ENCODE data around the gene PRKCH. TPM values are rescaled to one million over a fixed set of nuclear protein-coding genes. Genes with fewer than 3 reads are reported as not detected.

The PRKCH gene
- total RNA-seq, 1 donor from 2014 or later = 8.4 TPM

DNA sequence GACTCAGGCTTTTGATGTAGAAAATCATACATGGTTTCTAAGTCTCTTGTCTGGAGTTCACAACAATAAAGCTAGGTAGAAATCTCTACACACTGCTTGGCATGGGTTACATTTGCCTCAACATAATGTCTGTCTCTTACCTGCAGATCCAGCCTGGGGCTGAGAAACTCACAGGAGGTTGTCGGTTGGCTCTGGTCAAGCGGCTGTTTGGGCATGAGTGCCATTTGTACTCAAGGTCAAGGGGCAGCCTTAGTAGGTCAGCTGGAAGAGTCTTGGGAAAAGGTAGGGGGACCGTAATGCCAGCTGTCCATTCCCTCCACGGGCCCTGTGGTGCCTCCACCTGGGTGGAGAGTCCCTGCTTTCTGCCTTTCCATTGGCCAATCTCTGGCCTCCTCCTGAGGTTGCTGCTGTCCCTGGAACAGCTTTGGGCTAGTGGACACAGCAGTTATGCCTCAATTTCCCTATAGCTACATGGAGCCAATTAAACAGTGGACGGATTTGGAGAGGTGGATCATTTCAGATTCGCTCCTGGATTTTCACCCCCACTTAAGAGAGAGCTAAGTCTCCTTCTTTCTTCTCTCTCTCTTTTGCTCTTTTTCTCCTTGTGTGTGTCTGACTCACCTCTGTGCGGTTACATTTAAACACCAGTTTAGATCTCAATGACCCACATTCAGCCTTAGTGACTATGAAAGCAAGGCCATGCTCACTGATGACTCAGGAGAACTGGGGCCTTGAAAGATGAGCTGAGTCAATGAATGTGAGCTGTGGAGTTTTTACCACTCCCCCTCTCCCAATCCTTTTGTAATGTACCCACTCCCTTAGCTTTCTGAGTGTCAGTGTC is 241.2 kb downstream of the PRKCH start:
- TF ChIP-seq, protein P1, sequence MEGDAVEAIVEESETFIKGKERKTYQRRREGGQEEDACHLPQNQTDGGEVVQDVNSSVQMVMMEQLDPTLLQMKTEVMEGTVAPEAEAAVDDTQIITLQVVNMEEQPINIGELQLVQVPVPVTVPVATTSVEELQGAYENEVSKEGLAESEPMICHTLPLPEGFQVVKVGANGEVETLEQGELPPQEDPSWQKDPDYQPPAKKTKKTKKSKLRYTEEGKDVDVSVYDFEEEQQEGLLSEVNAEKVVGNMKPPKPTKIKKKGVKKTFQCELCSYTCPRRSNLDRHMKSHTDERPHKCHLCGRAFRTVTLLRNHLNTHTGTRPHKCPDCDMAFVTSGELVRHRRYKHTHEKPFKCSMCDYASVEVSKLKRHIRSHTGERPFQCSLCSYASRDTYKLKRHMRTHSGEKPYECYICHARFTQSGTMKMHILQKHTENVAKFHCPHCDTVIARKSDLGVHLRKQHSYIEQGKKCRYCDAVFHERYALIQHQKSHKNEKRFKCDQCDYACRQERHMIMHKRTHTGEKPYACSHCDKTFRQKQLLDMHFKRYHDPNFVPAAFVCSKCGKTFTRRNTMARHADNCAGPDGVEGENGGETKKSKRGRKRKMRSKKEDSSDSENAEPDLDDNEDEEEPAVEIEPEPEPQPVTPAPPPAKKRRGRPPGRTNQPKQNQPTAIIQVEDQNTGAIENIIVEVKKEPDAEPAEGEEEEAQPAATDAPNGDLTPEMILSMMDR (IDR thresholded peaks at IDR 0.05; ENCODE audit: insufficient read depth, low read length, poor library complexity, severe bottlenecking) = no peak
- peak; percentile 100 for DNase-seq (ENCODE audit: low read depth)
- Histone ChIP-seq H3K36me3 (ENCODE audit: control insufficient read depth, insufficient read depth, low read length) (no peaks in the 10 kb centered on the region), H3K4me3 (ENCODE audit: low read depth, low read length) (no peak overlapping the region), H3K27me3 (ENCODE audit: control insufficient read depth, insufficient read depth, low read length) (no peaks in the 10 kb centered on the region)

DNA sequence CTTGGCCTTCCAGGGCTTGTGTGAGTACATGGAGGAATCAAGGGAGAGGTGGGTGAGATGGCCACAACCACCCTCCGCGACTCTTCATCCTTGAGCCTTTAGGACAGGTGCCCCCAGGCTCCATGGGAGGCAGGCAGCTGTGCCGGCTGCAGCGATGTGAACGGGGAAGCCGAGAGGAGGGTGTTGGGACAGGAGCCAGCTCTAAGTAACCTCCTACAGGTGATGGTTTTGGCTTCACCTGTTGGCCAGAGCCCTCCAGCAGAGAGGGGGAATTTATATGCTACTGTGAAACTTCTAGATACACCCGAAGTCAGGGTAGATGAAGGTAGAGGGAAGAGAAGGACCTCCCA is 241.8 kb downstream of the PRKCH start:
- TF ChIP-seq, protein P1 (IDR thresholded peaks at IDR 0.05; ENCODE audit: insufficient read depth, low read length, poor library complexity, severe bottlenecking) = no peak
- Histone ChIP-seq H3K4me3 (ENCODE audit: low read depth, low read length) (no peak overlapping the region), H3K36me3 (ENCODE audit: control insufficient read depth, insufficient read depth, low read length) (no peaks in the 10 kb centered on the region), H3K27me3 (ENCODE audit: control insufficient read depth, insufficient read depth, low read length) (no peaks in the 10 kb centered on the region)
- DNase-seq (ENCODE audit: low read depth) = no peak

DNA sequence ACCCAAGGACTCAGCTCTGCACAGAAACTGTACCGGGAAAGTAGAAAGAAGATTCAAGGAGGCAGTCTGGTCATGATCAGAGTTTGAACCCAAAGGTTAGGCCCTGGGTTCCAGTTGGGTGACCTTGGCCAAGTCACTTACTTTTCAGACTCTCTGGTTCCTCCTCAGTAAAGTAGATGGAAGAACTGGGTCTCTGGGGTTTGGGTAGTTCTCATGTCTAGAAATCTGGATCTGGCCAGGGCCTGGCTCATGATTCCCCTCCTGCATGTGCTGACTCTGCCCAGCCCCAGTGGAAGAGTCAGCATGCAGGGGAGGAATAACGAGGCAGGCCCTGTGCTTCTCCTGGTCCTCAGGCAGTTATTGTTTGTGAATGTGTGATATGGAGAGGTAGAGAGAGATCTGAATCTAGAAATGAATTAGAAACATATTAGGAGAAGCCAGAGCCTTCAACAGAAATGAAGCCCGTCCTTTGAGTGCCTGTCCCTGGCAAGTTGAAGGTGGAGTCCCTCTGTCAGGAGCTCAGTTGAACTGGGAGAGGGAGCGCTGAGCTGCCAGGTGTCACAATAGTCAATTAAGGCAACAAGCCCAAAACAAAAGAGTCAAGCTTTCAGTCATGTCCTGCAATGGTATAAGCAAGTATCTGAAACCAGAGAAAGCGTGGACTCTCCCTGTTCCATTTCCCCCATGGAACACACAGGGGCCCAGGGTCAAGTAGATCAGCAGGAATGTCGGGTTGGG is 242.7 kb downstream of the PRKCH start:
- H3K36me3 ChIP-seq (ENCODE audit: control insufficient read depth, insufficient read depth, low read length) = no peaks in the 10 kb centered on the region
- TF ChIP-seq, protein P1 (IDR thresholded peaks at IDR 0.05; ENCODE audit: insufficient read depth, low read length, poor library complexity, severe bottlenecking) = no peak
- no peak overlapping the region for H3K4me3 ChIP-seq (ENCODE audit: low read depth, low read length)
- DNase-seq (ENCODE audit: low read depth) = no peak
- no peaks in the 10 kb centered on the region for H3K27me3 ChIP-seq (ENCODE audit: control insufficient read depth, insufficient read depth, low read length)

- no peaks in the 10 kb centered on the region for H3K27me3 ChIP-seq (ENCODE audit: control insufficient read depth, insufficient read depth, low read length)
- no peaks in the 10 kb centered on the region for H3K36me3 ChIP-seq (ENCODE audit: control insufficient read depth, insufficient read depth, low read length)
- TF ChIP-seq, protein P1 (IDR thresholded peaks at IDR 0.05; ENCODE audit: insufficient read depth, low read length, poor library complexity, severe bottlenecking) = no peak
- no peak overlapping the region for H3K4me3 ChIP-seq (ENCODE audit: low read depth, low read length)
- DNase-seq (ENCODE audit: low read depth) = peak; percentile 94
Observed at GRCh38 chr14:61564618-61565091, 243.3 kb downstream of the PRKCH start.

GRCh38 chr14:61565181-61565580 is 243.8 kb downstream of the PRKCH start:
- no peak for DNase-seq (ENCODE audit: low read depth)
- H3K4me3 ChIP-seq (ENCODE audit: low read depth, low read length) = no peak overlapping the region
- TF ChIP-seq, protein P1 (IDR thresholded peaks at IDR 0.05; ENCODE audit: insufficient read depth, low read length, poor library complexity, severe bottlenecking) = no peak
- no peaks in the 10 kb centered on the region for H3K27me3 ChIP-seq (ENCODE audit: control insufficient read depth, insufficient read depth, low read length)
- no peaks in the 10 kb centered on the region for H3K36me3 ChIP-seq (ENCODE audit: control insufficient read depth, insufficient read depth, low read length)
